GM12878 (cell line): Measurements from ENCODE around the gene TRAF3IP1. TPM values are rescaled to one million over a fixed set of nuclear protein-coding genes. Genes with fewer than 3 reads are reported as not detected.

Experiments used
- ATAC-seq: fragments of 200-7000 bp; cut with Tn5 transposase; 3 replicates; pipeline ENCODE4 v1.9.1; 2020; ENCODE audit warnings: mild to moderate bottlenecking, moderate library complexity
- BruUV-seq: library from RNA; stranded (reverse); fragments of 400-500 nt; replicated peaks from 2 replicates; lab custom pipeline; 2021; lab: Mats Ljungman, UMichigan
- CTCF ChIA-PET: fragments of 300-600 bp; sonication (Branson Sonifier 250); formaldehyde crosslinking; extraction: SDS; loops from one replicate; lab custom pipeline; 2021; ENCODE audit warnings: inconsistent platforms; lab: Yijun Ruan, JAX
- POLR2A ChIA-PET: fragments of 350-600 bp; formaldehyde crosslinking; extraction: SDS; loops from one replicate; lab custom pipeline; 2021; ENCODE audit warnings: inconsistent platforms; lab: Charles Lee
- RAD21 ChIA-PET: fragments of 300-600 bp; sonication (Branson Sonifier 250); formaldehyde crosslinking; loops from one replicate; lab custom pipeline; 2023; ENCODE audit warnings: antibody characterized with exemption; ENCODE audit not compliant: unreplicated experiment; lab: Charles Lee
- SMC1A ChIA-PET: fragments of 300-600 bp; sonication (Branson Sonifier 250); formaldehyde crosslinking; loops from one replicate; lab custom pipeline; 2023; ENCODE audit not compliant: unreplicated experiment, uncharacterized antibody; lab: Charles Lee
- DNase-seq: peaks from one replicate; pipeline ENCODE4 v3.0.0-alpha.2; 2011; ENCODE audit warnings: low read depth, low spot score
- FAIRE-seq: peaks from 3 replicates; lab custom pipeline; 2011; peaks lifted over from hg19 to GRCh38; lab: Jason Lieb, UNC
- H2AFZ ChIP-seq: 2 replicates; pipeline ENCODE4 v1.6.0; 2011; ENCODE audit warnings: low read depth, low read length, control low read depth; ENCODE audit not compliant: control insufficient read depth
- H3K27ac ChIP-seq: 2 replicates; pipeline ENCODE4 v1.5.1; 2011; ENCODE audit warnings: control low read depth; ENCODE audit not compliant: control insufficient read depth, insufficient read depth
- H3K27me3 ChIP-seq, 2 experiments: replicated peaks in 1 of 2; 2 replicates each; pipeline versions ENCODE4 v1.6.0 to v1.6.1; 2011; ENCODE audit warnings: low read length in 1 of 2; ENCODE audit not compliant: control insufficient read depth in 2 of 2, insufficient read depth in 2 of 2
- H3K36me3 ChIP-seq, 2 experiments: 2 replicates each; pipeline ENCODE4 v1.5.1; 2011; ENCODE audit warnings: low read length in 1 of 2; ENCODE audit not compliant: control insufficient read depth in 2 of 2, insufficient read depth in 2 of 2
- H3K4me1 ChIP-seq: 2 replicates; pipeline ENCODE4 v1.6.1; 2011; ENCODE audit warnings: mild to moderate bottlenecking, low read length, moderate library complexity, mixed read lengths; ENCODE audit not compliant: control insufficient read depth, insufficient read depth
- H3K4me2 ChIP-seq: 2 replicates; pipeline ENCODE4 v1.6.0; 2011; ENCODE audit warnings: control low read depth; ENCODE audit not compliant: control insufficient read depth, insufficient read depth
- H3K4me3 ChIP-seq: fragments of 200-600 bp; sonication (generic); 2 replicates; pipeline ENCODE4 v1.5.1; 2016
- H3K79me2 ChIP-seq: 2 replicates; pipeline ENCODE4 v1.6.0; 2011; ENCODE audit warnings: low read length; ENCODE audit not compliant: control insufficient read depth, insufficient read depth
- H3K9ac ChIP-seq: 2 replicates; pipeline ENCODE4 v1.8.0; 2011; ENCODE audit warnings: low read length, control low read depth, mixed read lengths; ENCODE audit not compliant: control insufficient read depth, insufficient read depth
- H3K9me3 ChIP-seq: replicated peaks from 3 replicates; pipeline ENCODE4 v1.5.1; 2011; ENCODE audit warnings: mild to moderate bottlenecking, low read length; ENCODE audit not compliant: control insufficient read depth, insufficient read depth
- H4K20me1 ChIP-seq: 2 replicates; pipeline ENCODE4 v1.6.0; 2011; ENCODE audit not compliant: control insufficient read depth, insufficient read depth
- EED ChIP-seq: sonication (generic); IDR thresholded peaks from 2 replicates; pipeline ENCODE4 v1.6.1; 2016; ENCODE audit warnings: antibody characterized with exemption, low read depth
- NFIC ChIP-seq: IDR thresholded peaks from 2 replicates; pipeline ENCODE4 v1.6.1; 2012; ENCODE audit warnings: low read depth, mild to moderate bottlenecking, inconsistent platforms, low read length, moderate library complexity
- PAX8 ChIP-seq: fragments of 450-650 bp; IDR thresholded peaks from 2 replicates; pipeline ENCODE4 v1.6.1; 2017; ENCODE audit warnings: mild to moderate bottlenecking, moderate library complexity
- RBBP5 ChIP-seq: fragments of 200-600 bp; sonication (generic); conservative IDR thresholded peaks from 2 replicates; pipeline ENCODE4 v1.6.1; 2016
- STAT3 ChIP-seq: IDR thresholded peaks from 2 replicates; pipeline ENCODE4 v1.6.1; 2011; ENCODE audit warnings: low read depth, low read length, improper control_type of control experiment
- WGBS: methylation state at CpG from one replicate; pipeline ENCODE4 v1.1.6; 2016; ENCODE audit warnings: low lambda C conversion rate; ENCODE audit not compliant: insufficient replicate concordance, insufficient coverage; ENCODE audit errors: missing lambda C conversion rate; 5-methylcytosine and 5-hydroxymethylcytosine counted together
- in situ Hi-C: fragments of 300-500 bp; cut with MboI; formaldehyde crosslinking; loops from 9 replicates; pipeline ENCODE4 v1.14.3; 2018; ENCODE audit warnings: mixed read lengths
- intact Hi-C: fragments of 100-400 bp; cut with micrococcal nuclease; formaldehyde crosslinking; loops from one replicate; pipeline ENCODE4 v1.14.2; 2022; ENCODE audit not compliant: unreplicated experiment
- polyA plus RNA-seq, 11 experiments: library from polyadenylated mRNA; depleted of rRNA in 4 of 11; unstranded in 6 of 11; stranded (reverse) in 5 of 11; fragments of >200 nt; fragmentation: Nextera tagmentation in 4 of 11; fragmentation: Illumina TruSeq in 1 of 11; extraction: Ambion mirVana in 4 of 11; extraction: Trizol in 1 of 11; gene quantifications; 1 replicate in 1 of 11; 2 replicates in 10 of 11; pipeline versions ENCODE4 v1.2.1 to v1.2.3, GENCODE V29; 2011 to 2016; ENCODE audit warnings: inconsistent platforms in 2 of 11, missing spikeins in 2 of 11, low read depth in 1 of 11
- total RNA-seq, 4 experiments: library from RNA; depleted of rRNA in 3 of 4; stranded (reverse); fragments of >200 nt in 3 of 4; fragmentation: Illumina TruSeq in 1 of 4; extraction: Trizol in 1 of 4; gene quantifications; 2 replicates each; pipeline versions ENCODE4 v1.2.1 to v1.2.3, GENCODE V29; 2013 to 2021
- TF ChIP-seq, protein P1 (sequence below): fragments of 450-650 bp; conservative IDR thresholded peaks from 2 replicates; pipeline ENCODE4 v1.6.1; 2017; ENCODE audit warnings: mild to moderate bottlenecking, moderate library complexity

Gene TRAF3IP1
- total and polyA plus RNA-seq, 10 of the 15 experiments (the other 5 are each of a cell fraction or from before 2014, with no cell fraction given): 1.6 to 7.5 (median 3.6) TPM

DNA sequence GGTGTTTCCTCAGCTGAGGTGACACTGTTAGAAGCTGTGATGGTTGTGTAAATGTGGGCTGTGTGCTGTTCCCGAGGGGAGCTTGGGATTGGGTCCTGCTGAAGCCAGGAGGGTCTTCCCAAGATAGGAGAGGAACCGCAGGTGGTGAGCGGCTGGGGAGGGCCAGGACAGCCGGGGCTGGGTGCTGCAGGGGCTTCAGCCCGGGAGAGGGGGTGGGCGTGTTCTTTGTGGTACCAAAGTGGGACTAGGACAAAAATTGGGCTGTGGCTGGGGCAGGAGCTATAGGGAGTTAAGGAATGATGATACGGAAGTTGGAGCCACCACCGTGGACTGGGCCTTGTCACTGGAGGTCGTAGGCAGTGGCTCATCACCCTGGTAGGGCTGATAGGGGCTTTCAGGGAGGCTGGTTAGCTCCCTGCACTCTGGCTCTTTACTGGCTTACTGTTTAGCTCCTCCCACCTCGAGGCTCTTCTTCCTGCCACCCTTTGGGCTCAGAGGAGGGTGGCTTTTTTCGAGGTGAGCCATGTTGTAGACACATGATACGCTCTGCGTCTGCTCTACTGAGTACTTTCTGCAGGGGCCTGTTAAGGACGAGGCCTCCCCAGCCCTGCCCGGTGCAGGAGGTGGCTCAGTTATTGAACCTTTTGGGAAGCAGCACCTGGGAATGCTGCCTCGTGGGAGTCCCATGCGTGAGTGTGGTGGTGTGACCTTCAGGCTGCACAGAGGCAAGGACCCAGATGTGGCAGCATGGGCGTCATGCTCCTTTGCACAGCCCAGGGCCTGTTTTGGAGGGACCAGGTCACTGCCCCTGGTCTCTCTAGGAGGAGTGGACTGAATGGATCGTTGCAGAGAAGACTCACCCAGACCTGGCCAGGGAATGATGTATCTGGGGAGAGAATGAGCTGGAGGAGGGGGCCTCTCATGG is 128.0 kb downstream of the TRAF3IP1 start:
- in situ Hi-C loops (no loop called here), intact Hi-C loops (no loop called here)
- Histone ChIP-seq H3K27me3 (no peaks in the 10 kb centered on the region), H3K36me3 (peaks cover 24 to 39% of the 10 kb centered on the region in 2 experiments), H3K4me1 (no peaks in the 10 kb centered on the region), H3K79me2 (no peaks in the 10 kb centered on the region), H3K4me2 (no peak overlapping the region), H2AFZ (no peak overlapping the region), H3K9me3 (no peaks in the 10 kb centered on the region), H4K20me1 (no peaks in the 10 kb centered on the region), H3K9ac (no peak overlapping the region), H3K27ac (no peak overlapping the region), H3K4me3 (no peak overlapping the region)
- ChIA-PET CTCF (interaction anchor here (1.3 kb wide), 1 partner anchor 12 kb away, joined by 4 read pairs; no protein-coding TSS in a partner anchor), POLR2A (no interaction called here), RAD21 (no interaction called here), SMC1A (no interaction called here)
- WGBS: 83% methylated on average over 19 of the region's 19 CpGs
- BruUV-seq: no TSS peak
- TF ChIP-seq, protein P1, sequence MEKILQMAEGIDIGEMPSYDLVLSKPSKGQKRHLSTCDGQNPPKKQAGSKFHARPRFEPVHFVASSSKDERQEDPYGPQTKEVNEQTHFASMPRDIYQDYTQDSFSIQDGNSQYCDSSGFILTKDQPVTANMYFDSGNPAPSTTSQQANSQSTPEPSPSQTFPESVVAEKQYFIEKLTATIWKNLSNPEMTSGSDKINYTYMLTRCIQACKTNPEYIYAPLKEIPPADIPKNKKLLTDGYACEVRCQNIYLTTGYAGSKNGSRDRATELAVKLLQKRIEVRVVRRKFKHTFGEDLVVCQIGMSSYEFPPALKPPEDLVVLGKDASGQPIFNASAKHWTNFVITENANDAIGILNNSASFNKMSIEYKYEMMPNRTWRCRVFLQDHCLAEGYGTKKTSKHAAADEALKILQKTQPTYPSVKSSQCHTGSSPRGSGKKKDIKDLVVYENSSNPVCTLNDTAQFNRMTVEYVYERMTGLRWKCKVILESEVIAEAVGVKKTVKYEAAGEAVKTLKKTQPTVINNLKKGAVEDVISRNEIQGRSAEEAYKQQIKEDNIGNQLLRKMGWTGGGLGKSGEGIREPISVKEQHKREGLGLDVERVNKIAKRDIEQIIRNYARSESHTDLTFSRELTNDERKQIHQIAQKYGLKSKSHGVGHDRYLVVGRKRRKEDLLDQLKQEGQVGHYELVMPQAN: no peak
- TF ChIP-seq NFIC: no peak
- TF ChIP-seq RBBP5: no peak
- TF ChIP-seq PAX8: no peak
- no peak for TF ChIP-seq EED
- TF ChIP-seq STAT3: no peak
- DNase-seq (no peak), FAIRE-seq (no peak), ATAC-seq (no peak)
